NCI-H2107 treated with DMSO at 0.1 percent for 48 hours (cell line): Measurements from ENCODE around the gene WNT10A.

Experiments
- DNase-seq: peaks from one replicate; lab custom pipeline; 2025; ENCODE audit not compliant: unreplicated experiment; lab: John Stamatoyannopoulos, UW

WNT10A gene

GRCh38 chr2:218857371-218858137 lies 23.1 kb upstream of the WNT10A start:
- no peak for DNase-seq

- no peak for DNase-seq
Measured at GRCh38 chr2:218858138-218858445, 22.6 kb upstream of the WNT10A start.

GRCh38 chr2:218858671-218859555 lies 21.7 kb upstream of the WNT10A start:
- DNase-seq = no peak

- no peak for DNase-seq
Measured at GRCh38 chr2:218859556-218859987, 21.1 kb upstream of the WNT10A start, which contains the start of gene WNT6. Gene WNT6, plus strand, starts transcription at chr2:218859805. Its CDS starts 233 bp downstream, at chr2:218860038.

GRCh38 chr2:218859988-218860831 lies 20.4 kb upstream of the WNT10A start:
- no peak for DNase-seq

GRCh38 chr2:218860950-218861381 lies 19.7 kb upstream of the WNT10A start:
- DNase-seq = no peak

GRCh38 chr2:218861645-218862318 lies 18.9 kb upstream of the WNT10A start:
- no peak for DNase-seq

GRCh38 chr2:218863021-218863520 lies 17.6 kb upstream of the WNT10A start:
- no peak for DNase-seq

GRCh38 chr2:218865396-218865795 lies 15.3 kb upstream of the WNT10A start:
- DNase-seq = no peak

GRCh38 chr2:218865999-218866398 lies 14.7 kb upstream of the WNT10A start:
- no peak for DNase-seq

- DNase-seq = no peak
Measured at GRCh38 chr2:218867900-218868299, 12.8 kb upstream of the WNT10A start.

GRCh38 chr2:218869064-218869463 lies 11.6 kb upstream of the WNT10A start:
- DNase-seq = no peak

- no peak for DNase-seq
Measured at GRCh38 chr2:218870984-218871344, 9.7 kb upstream of the WNT10A start.

- DNase-seq = no peak
Measured at GRCh38 chr2:218871345-218872302, 9.0 kb upstream of the WNT10A start.

- DNase-seq = no peak
Measured at GRCh38 chr2:218872645-218873358, 7.8 kb upstream of the WNT10A start.

- no peak for DNase-seq
Measured at GRCh38 chr2:218873359-218874194, 7.1 kb upstream of the WNT10A start.

GRCh38 chr2:218875692-218876246 lies 4.9 kb upstream of the WNT10A start:
- no peak for DNase-seq
